GM23248 (cell line): ENCODE data around the gene ITGA1. TPM values are rescaled to one million over a fixed set of nuclear protein-coding genes. Genes with fewer than 3 reads are reported as not detected.

ENCODE experiments used
- DNase-seq: peaks from one replicate; pipeline ENCODE4 v3.0.0-alpha.2; 2015
- H2AFZ ChIP-seq: fragments of 200-600 bp; sonication (generic); 2 replicates; pipeline ENCODE4 v1.6.1; 2016; ENCODE audit warnings: antibody characterized with exemption
- H3F3A ChIP-seq: fragments of 200-600 bp; sonication (generic); 2 replicates; pipeline ENCODE4 v1.6.1; 2016; ENCODE audit warnings: mild to moderate bottlenecking, antibody characterized with exemption, mixed run types; ENCODE audit not compliant: insufficient read depth
- H3K27ac ChIP-seq: fragments of 200-600 bp; sonication (generic); 2 replicates; pipeline ENCODE4 v1.5.1; 2016; ENCODE audit warnings: mild to moderate bottlenecking
- H3K27me3 ChIP-seq: fragments of 200-600 bp; sonication (generic); replicated peaks from 2 replicates; pipeline ENCODE4 v1.6.1; 2016; ENCODE audit warnings: mild to moderate bottlenecking; ENCODE audit not compliant: insufficient read depth
- H3K36me3 ChIP-seq: fragments of 200-600 bp; sonication (generic); 2 replicates; pipeline ENCODE4 v1.6.1; 2016; ENCODE audit warnings: low read depth, mild to moderate bottlenecking
- H3K4me1 ChIP-seq: fragments of 200-600 bp; sonication (generic); 2 replicates; pipeline ENCODE4 v1.6.1; 2016; ENCODE audit warnings: mild to moderate bottlenecking; ENCODE audit not compliant: insufficient read depth
- H3K4me2 ChIP-seq: fragments of 200-600 bp; sonication (generic); one replicate; pipeline ENCODE4 v1.6.1; 2016; ENCODE audit warnings: mild to moderate bottlenecking; ENCODE audit not compliant: unreplicated experiment
- H3K4me3 ChIP-seq: fragments of 200-600 bp; sonication (generic); 2 replicates; pipeline ENCODE4 v1.5.1; 2016; ENCODE audit warnings: mild to moderate bottlenecking
- H3K79me2 ChIP-seq: fragments of 200-600 bp; sonication (generic); 2 replicates; pipeline ENCODE4 v1.6.1; 2016; ENCODE audit warnings: mild to moderate bottlenecking; ENCODE audit not compliant: insufficient read depth
- H3K9ac ChIP-seq: fragments of 200-600 bp; sonication (generic); 2 replicates; pipeline ENCODE4 v1.6.1; 2016; ENCODE audit warnings: mild to moderate bottlenecking
- H3K9me2 ChIP-seq: fragments of 200-600 bp; sonication (generic); 2 replicates; pipeline ENCODE4 v1.6.1; 2016; ENCODE audit warnings: mixed run types, mild to moderate bottlenecking, moderate library complexity; ENCODE audit not compliant: insufficient read depth
- H3K9me3 ChIP-seq: fragments of 200-600 bp; sonication (generic); one replicate; pipeline ENCODE4 v1.6.1; 2017; ENCODE audit warnings: low read depth
- H4K20me1 ChIP-seq: fragments of 200-600 bp; sonication (generic); 2 replicates; pipeline ENCODE4 v1.6.0; 2016; ENCODE audit not compliant: insufficient read depth
- EZH2 ChIP-seq: fragments of 200-600 bp; sonication (generic); IDR thresholded peaks from 2 replicates; pipeline ENCODE4 v1.6.1; 2018; ENCODE audit warnings: antibody characterized with exemption, mild to moderate bottlenecking; ENCODE audit not compliant: insufficient read depth, poor library complexity, severe bottlenecking
- EZH2phosphoT487 ChIP-seq: fragments of 200-600 bp; sonication (generic); IDR thresholded peaks from 2 replicates; pipeline ENCODE4 v1.6.1; 2018; ENCODE audit warnings: antibody characterized with exemption, moderate library complexity, mild to moderate bottlenecking, low read depth; ENCODE audit not compliant: insufficient read depth
- WGBS, 2 experiments: methylation state at CpG; one replicate each; pipeline ENCODE4 v1.1.6; 2015 to 2017; ENCODE audit warnings: low lambda C conversion rate in 2 of 2, low coverage in 1 of 2; ENCODE audit errors: missing lambda C conversion rate in 2 of 2; 5-methylcytosine and 5-hydroxymethylcytosine counted together
- in situ Hi-C: fragments of 300-500 bp; cut with MboI; formaldehyde crosslinking; loops from 2 replicates; pipeline ENCODE4 v1.15.0; 2020
- polyA plus RNA-seq: library from polyadenylated mRNA; unstranded; fragments of >200 nt; fragmentation: Nextera tagmentation; extraction: Ambion mirVana; gene quantifications from 2 replicates; pipeline ENCODE4 v1.2.1, GENCODE V29; 2016
- small RNA-seq: library from RNA; depleted of rRNA; stranded (forward); fragments of <200 nt; gene quantifications from one replicate; pipeline ENCODE3, GENCODE V24; 2014; ENCODE audit warnings: low read depth, low replicate concordance
- total RNA-seq: library from RNA; depleted of rRNA; stranded (reverse); fragments of >200 nt; shearing (Covaris generic); gene quantifications from 2 replicates; pipeline ENCODE4 v1.2.3, GENCODE V29; 2014; rRNA removed

Gene ITGA1
- total and polyA plus RNA-seq, 2 experiments from 2014 or later = 8.9 to 18.4 TPM

- H3K4me3 ChIP-seq = no peak overlapping the region
- H3K27ac ChIP-seq = no peak overlapping the region
- no peak overlapping the region for H2AFZ ChIP-seq
- 73 to 87% methylated on average over 1 of the region's 1 CpG for WGBS, 2 experiments
- peaks cover 56% of the 10 kb centered on the region for H3K4me1 ChIP-seq
- no peak overlapping the region for H3K4me2 ChIP-seq
- DNase-seq = no peak
- H3K27me3 ChIP-seq = no peaks in the 10 kb centered on the region
- no peaks in the 10 kb centered on the region for H3K9me2 ChIP-seq
- peaks cover 85% of the 10 kb centered on the region for H3F3A ChIP-seq
- H3K79me2 ChIP-seq = peaks cover 94% of the 10 kb centered on the region
- H4K20me1 ChIP-seq = no peaks in the 10 kb centered on the region
- no peaks in the 10 kb centered on the region for H3K9me3 ChIP-seq
- no peak overlapping the region for H3K9ac ChIP-seq
- in situ Hi-C loops = no loop called here
- 0 out of 2 replicates have a peak, but pooled peaks cover 3% of the 10 kb centered on the region for H3K36me3 ChIP-seq
- no peak for TF ChIP-seq EZH2phosphoT487
- TF ChIP-seq EZH2 = no peak
These were observed 214.8 kb downstream of the ITGA1 start for GRCh38 chr5:53002491-53002890.

- H3K4me2 ChIP-seq = no peak overlapping the region
These were observed 215.4 kb downstream of the ITGA1 start for GRCh38 chr5:53003144-53003543.

GRCh38 chr5:53006911-53007890, 219.5 kb downstream of the ITGA1 start:
- Histone ChIP-seq H3K4me1 (peaks cover 71% of the 10 kb centered on the region), H4K20me1 (no peaks in the 10 kb centered on the region), H3K9me3 (no peaks in the 10 kb centered on the region), H3F3A (peaks cover 96% of the 10 kb centered on the region), H3K79me2 (peaks cover 89% of the 10 kb centered on the region), H3K4me3 (peak overlapping the region; percentile 65), H3K27me3 (no peaks in the 10 kb centered on the region), H3K36me3 (0 out of 2 replicates have a peak, but pooled peaks cover 3% of the 10 kb centered on the region), H3K9ac (peak overlapping the region; percentile 53), H3K4me2 (peak overlapping the region; percentile 74), H3K27ac (peak overlapping the region; percentile 73), H2AFZ (peak overlapping the region; percentile 64), H3K9me2 (no peaks in the 10 kb centered on the region)
- in situ Hi-C loops = no loop called here
- peak; percentile 62 for DNase-seq
- TF ChIP-seq EZH2phosphoT487 (no peak), EZH2 (no peak)
- WGBS, 2 experiments = 12 to 15% methylated on average over 4 of the region's 4 CpGs

More at GRCh38 chr5:53003144-53003543, 215.4 kb downstream of the ITGA1 start:
- H3K27ac ChIP-seq = no peak overlapping the region
- H3K9ac ChIP-seq = no peak overlapping the region
- H3K4me3 ChIP-seq = no peak overlapping the region
- no peaks in the 10 kb centered on the region for H4K20me1 ChIP-seq
- H3F3A ChIP-seq = peaks cover 89% of the 10 kb centered on the region
- no peak for DNase-seq
- no peaks in the 10 kb centered on the region for H3K27me3 ChIP-seq
- WGBS, 2 experiments = 89 to 95% methylated on average over 1 of the region's 1 CpG
- H3K9me2 ChIP-seq = no peaks in the 10 kb centered on the region
- in situ Hi-C loops = no loop called here
- TF ChIP-seq EZH2 (no peak), EZH2phosphoT487 (no peak)
- peaks cover 90% of the 10 kb centered on the region for H3K79me2 ChIP-seq
- H2AFZ ChIP-seq = no peak overlapping the region
- 0 out of 2 replicates have a peak, but pooled peaks cover 3% of the 10 kb centered on the region for H3K36me3 ChIP-seq
- no peaks in the 10 kb centered on the region for H3K9me3 ChIP-seq
- H3K4me1 ChIP-seq = peaks cover 60% of the 10 kb centered on the region

GRCh38 chr5:53008751-53009150, 221.0 kb downstream of the ITGA1 start:
- no peaks in the 10 kb centered on the region for H3K9me3 ChIP-seq
- no peaks in the 10 kb centered on the region for H3K36me3 ChIP-seq
- in situ Hi-C loops = no loop called here
- H3K79me2 ChIP-seq = peaks cover 89% of the 10 kb centered on the region
- 0 to 6% methylated on average over 1 of the region's 1 CpG for WGBS, 2 experiments
- H3K4me1 ChIP-seq = peaks cover 70% of the 10 kb centered on the region
- DNase-seq = peak; percentile 85
- no peaks in the 10 kb centered on the region for H4K20me1 ChIP-seq
- no peak overlapping the region for H3K4me3 ChIP-seq
- no peak overlapping the region for H2AFZ ChIP-seq
- peaks cover 98% of the 10 kb centered on the region for H3F3A ChIP-seq
- no peak for TF ChIP-seq EZH2
- TF ChIP-seq EZH2phosphoT487 = no peak
- no peak overlapping the region; the same call in 1 of the 2 replicates for H3K9ac ChIP-seq
- H3K4me2 ChIP-seq = no peak overlapping the region
- H3K27me3 ChIP-seq = no peaks in the 10 kb centered on the region
- peak overlapping the region; percentile 73 for H3K27ac ChIP-seq
- H3K9me2 ChIP-seq = no peaks in the 10 kb centered on the region

Small RNA genes within 50 kb of the gene (small RNA-seq; reads per million reads assigned to genes)
- not detected for gene B3GNTL1P1

Other genes with a start within 250 kb of the ITGA1 start
- 20.4 and 24.4 TPM in 2 replicates for gene PELO, start within 50 bp of the ITGA1 start, total RNA-seq
- 25.0 and 25.2 TPM in 2 replicates for gene PELO, start within 50 bp of the ITGA1 start, polyA plus RNA-seq
- gene ITGA2, start 201.4 kb downstream of the ITGA1 start, total RNA-seq = 21.5 and 24.3 TPM in 2 replicates
- gene ITGA2, start 201.4 kb downstream of the ITGA1 start, polyA plus RNA-seq = 10.3 and 10.4 TPM in 2 replicates